Measurements from ENCODE around the gene PSMB11. TPM values are rescaled to one million over a fixed set of nuclear protein-coding genes. Genes with fewer than 3 reads are reported as not detected.
"Not testable (repeated sequence)": the region's sequence is repeated elsewhere in the genome, so short reads cannot be mapped to it uniquely, and the experiment has no call there.

PSMB11 gene
- total and polyA plus RNA-seq, 10 of the 15 experiments (the other 5 are each of a cell fraction or from before 2014, with no cell fraction given) = not detected

DNA sequence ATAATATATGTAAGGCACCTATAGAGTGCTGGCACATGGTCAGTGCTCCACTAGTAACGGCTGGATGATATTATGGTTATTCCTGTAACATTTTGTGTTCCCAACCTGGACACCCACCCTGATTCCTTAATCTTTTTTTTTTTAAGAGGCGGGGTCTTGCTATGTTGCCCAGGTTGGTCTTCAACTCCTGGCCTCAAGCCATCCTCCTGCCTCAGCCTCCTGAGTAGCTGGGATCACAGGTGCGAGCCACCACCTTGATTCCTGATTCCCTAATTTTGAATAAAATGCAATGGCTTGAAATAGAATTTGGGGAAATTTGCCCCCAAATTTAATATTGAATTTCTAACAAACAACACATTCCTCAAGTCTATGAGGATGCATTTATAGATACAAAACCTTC lies 39.4 kb upstream of the PSMB11 start:
- H3K9me3 ChIP-seq (replicated peaks; ENCODE audit: control insufficient read depth, insufficient read depth, low read length) = no peaks in the 10 kb centered on the region
- FAIRE-seq = no peak
- H3K4me2 ChIP-seq (ENCODE audit: control insufficient read depth, insufficient read depth) = no peak overlapping the region
- 100% methylated on average over 3 of the region's 3 CpGs for WGBS (ENCODE audit: insufficient coverage, insufficient replicate concordance, low lambda C conversion rate, missing lambda C conversion rate)
- SMC1A ChIA-PET (ENCODE audit: uncharacterized antibody, unreplicated experiment) = interaction anchor here (1.0 to 2.8 kb wide), 2 partner anchors 16 to 66 kb away, joined by 3 to 10 read pairs; no protein-coding TSS in a partner anchor
- H3K79me2 ChIP-seq (ENCODE audit: control insufficient read depth, insufficient read depth, low read length) = peaks cover 7% of the 10 kb centered on the region
- no peak overlapping the region for H3K9ac ChIP-seq (ENCODE audit: control insufficient read depth, insufficient read depth, low read length)
- no peak overlapping the region for H2AFZ ChIP-seq (ENCODE audit: control insufficient read depth, low read depth, low read length)
- in situ Hi-C loops (cut with MboI) (no loop called here), intact Hi-C loops (cut with micrococcal nuclease; ENCODE audit: unreplicated experiment) (no loop called here)
- no peak overlapping the region for H3K4me3 ChIP-seq
- H3K27me3 ChIP-seq (replicated peaks in 1 of 2; ENCODE audit: control insufficient read depth in 2 of 2, insufficient read depth in 2 of 2, low read length in 1 of 2) = no peaks in the 10 kb centered on the region
- RAD21 ChIA-PET (ENCODE audit: unreplicated experiment) = interaction anchor here (0.7 kb wide), 1 partner anchor 24 kb away, joined by 3 read pairs; no protein-coding TSS in a partner anchor
- POLR2A ChIA-PET = interaction anchor here (0.6 kb wide), 1 partner anchor 74 kb away, joined by 3 read pairs; the partner anchor contains the start of gene PRMT5
- no peak for ATAC-seq
- peaks cover 8% of the 10 kb centered on the region for H3K4me1 ChIP-seq (ENCODE audit: control insufficient read depth, insufficient read depth, low read length)
- TF ChIP-seq ZNF217 (IDR thresholded peaks at IDR 0.05) (no peak), CHD4 (IDR thresholded peaks at IDR 0.05) (no peak), GABPA (IDR thresholded peaks at IDR 0.05; ENCODE audit: low read depth) (no peak), TCF3 (IDR thresholded peaks at IDR 0.05; ENCODE audit: borderline replicate concordance, insufficient read depth, low read depth, low read length) (no peak), ZNF274 (IDR thresholded peaks at IDR 0.05; ENCODE audit: insufficient read depth, insufficient read length) (no peak), EGR1 (IDR thresholded peaks at IDR 0.05; ENCODE audit: borderline replicate concordance in 1 of 2, low read depth in 2 of 2, low read length in 2 of 2) (no peak), SUPT20H (IDR thresholded peaks at IDR 0.05; ENCODE audit: borderline replicate concordance, control insufficient read depth, low read depth, low read length) (no peak), MEF2B (IDR thresholded peaks at IDR 0.05; ENCODE audit: partially characterized antibody, poor library complexity, severe bottlenecking) (no peak), HDAC6 (IDR thresholded peaks at IDR 0.05; ENCODE audit: unreplicated experiment) (no peak), ZNF24 (IDR thresholded peaks at IDR 0.05) (no peak)
- TF ChIP-seq, protein P1, sequence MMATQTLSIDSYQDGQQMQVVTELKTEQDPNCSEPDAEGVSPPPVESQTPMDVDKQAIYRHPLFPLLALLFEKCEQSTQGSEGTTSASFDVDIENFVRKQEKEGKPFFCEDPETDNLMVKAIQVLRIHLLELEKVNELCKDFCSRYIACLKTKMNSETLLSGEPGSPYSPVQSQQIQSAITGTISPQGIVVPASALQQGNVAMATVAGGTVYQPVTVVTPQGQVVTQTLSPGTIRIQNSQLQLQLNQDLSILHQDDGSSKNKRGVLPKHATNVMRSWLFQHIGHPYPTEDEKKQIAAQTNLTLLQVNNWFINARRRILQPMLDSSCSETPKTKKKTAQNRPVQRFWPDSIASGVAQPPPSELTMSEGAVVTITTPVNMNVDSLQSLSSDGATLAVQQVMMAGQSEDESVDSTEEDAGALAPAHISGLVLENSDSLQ (IDR thresholded peaks at IDR 0.05) = no peak
- no TSS peak for BruUV-seq (replicated peaks)
- H4K20me1 ChIP-seq (ENCODE audit: control insufficient read depth, insufficient read depth) = no peaks in the 10 kb centered on the region
- no peaks in the 10 kb centered on the region for H3K36me3 ChIP-seq (ENCODE audit: control insufficient read depth in 2 of 2, insufficient read depth in 2 of 2, low read length in 1 of 2)
- DNase-seq (ENCODE audit: low read depth, low spot score) = no peak
- CTCF ChIA-PET = interaction anchor here (1.0 to 25.0 kb wide), 4 partner anchors 14 to 52 kb away, joined by 6 to 853 read pairs (median 14); partner anchors contain the start of gene CDH24
- H3K27ac ChIP-seq (ENCODE audit: control insufficient read depth, insufficient read depth) = no peak overlapping the region

DNA sequence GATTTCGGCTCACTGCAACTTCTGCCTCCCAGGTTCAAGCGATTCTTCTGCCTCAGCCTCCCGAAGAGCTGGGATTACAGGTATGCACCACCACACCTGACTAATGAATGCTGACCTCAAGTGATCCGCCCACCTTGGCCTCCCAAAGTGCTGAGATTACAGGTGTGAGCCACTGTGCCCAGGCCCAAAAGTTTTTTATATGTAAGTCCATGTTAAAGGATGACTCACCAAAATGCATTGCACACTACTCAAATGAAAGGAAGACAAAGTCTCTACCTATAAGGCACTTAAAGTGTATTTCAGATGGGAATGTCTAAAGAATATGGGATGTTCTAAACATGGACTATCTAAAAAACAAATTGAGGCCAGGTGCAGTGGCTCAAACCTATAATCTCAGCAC lies 37.7 kb upstream of the PSMB11 start:
- H3K4me1 ChIP-seq (ENCODE audit: control insufficient read depth, insufficient read depth, low read length) = peaks cover 21% of the 10 kb centered on the region
- SMC1A ChIA-PET (ENCODE audit: uncharacterized antibody, unreplicated experiment) = interaction anchor here (1.8 kb wide), 1 partner anchor 10 kb away, joined by 10 read pairs; no protein-coding TSS in a partner anchor
- H3K4me2 ChIP-seq (ENCODE audit: control insufficient read depth, insufficient read depth); DNase-seq (ENCODE audit: low read depth, low spot score); BruUV-seq (replicated peaks); H2AFZ ChIP-seq (ENCODE audit: control insufficient read depth, low read depth, low read length); H3K4me3 ChIP-seq; intact Hi-C loops (cut with micrococcal nuclease; ENCODE audit: unreplicated experiment); H3K36me3 ChIP-seq (ENCODE audit: control insufficient read depth in 2 of 2, insufficient read depth in 2 of 2, low read length in 1 of 2); POLR2A ChIA-PET; ATAC-seq; RAD21 ChIA-PET (ENCODE audit: unreplicated experiment); in situ Hi-C loops (cut with MboI); FAIRE-seq; H4K20me1 ChIP-seq (ENCODE audit: control insufficient read depth, insufficient read depth); H3K27me3 ChIP-seq (replicated peaks in 1 of 2; ENCODE audit: control insufficient read depth in 2 of 2, insufficient read depth in 2 of 2, low read length in 1 of 2); H3K79me2 ChIP-seq (ENCODE audit: control insufficient read depth, insufficient read depth, low read length); H3K9ac ChIP-seq (ENCODE audit: control insufficient read depth, insufficient read depth, low read length); H3K27ac ChIP-seq (ENCODE audit: control insufficient read depth, insufficient read depth); H3K9me3 ChIP-seq (replicated peaks; ENCODE audit: control insufficient read depth, insufficient read depth, low read length): not testable (repeated sequence)
- 98% methylated on average over 4 of the region's 4 CpGs for WGBS (ENCODE audit: insufficient coverage, insufficient replicate concordance, low lambda C conversion rate, missing lambda C conversion rate)
- CTCF ChIA-PET = interaction anchor here (0.7 to 25.0 kb wide), 5 partner anchors 9 to 50 kb away, joined by 3 to 853 read pairs (median 6); partner anchors contain the start of gene CDH24
